HG02943 (cell line): ENCODE results near the gene NRIP3.

ENCODE experiments used
- ATAC-seq: cut with Tn5 transposase; IDR thresholded peaks from one replicate; pipeline ENCODE4 v1.9.1; 2021; ENCODE audit warnings: mild to moderate bottlenecking, low read depth, moderate library complexity; ENCODE audit not compliant: unreplicated experiment

The NRIP3 gene

GRCh38 chr11:8934742-8935488 is 68.9 kb downstream of the NRIP3 start:
- no peak for ATAC-seq

- ATAC-seq: no peak
Measured at GRCh38 chr11:8933931-8934330, 69.9 kb downstream of the NRIP3 start.

DNA sequence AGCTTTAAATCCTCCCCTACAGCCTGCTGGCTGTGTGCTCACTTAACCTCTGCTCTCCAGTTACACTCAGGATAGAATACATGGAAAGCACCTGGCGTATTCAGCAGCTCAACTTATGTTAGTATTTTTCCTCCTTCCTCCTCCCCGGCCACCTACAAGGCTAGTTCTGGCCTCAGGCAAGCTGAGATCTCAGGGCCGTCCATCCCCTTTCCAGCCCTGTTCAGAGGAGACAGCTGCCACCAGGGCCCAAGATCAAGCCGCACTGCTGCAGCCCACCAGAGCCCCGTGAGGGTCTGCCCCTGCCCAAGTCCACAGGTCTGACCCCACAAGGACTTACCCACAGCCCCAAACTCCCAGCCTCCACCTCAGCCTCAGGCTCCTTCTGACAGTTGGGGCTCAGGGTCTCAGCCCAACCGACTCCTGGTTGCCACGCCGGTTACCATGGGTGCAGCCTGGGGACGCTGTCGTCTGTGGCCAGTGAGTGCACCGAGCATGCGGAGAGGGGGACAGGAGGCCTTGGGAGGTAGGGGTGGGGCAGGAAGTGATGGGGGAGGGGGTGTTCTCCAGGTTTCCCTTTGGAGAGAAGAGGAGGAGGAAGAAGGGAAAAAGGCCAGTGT is 71.1 kb downstream of the NRIP3 start, which contains the start of gene C11orf16:
C11orf16 (minus strand) TSS at position 384 of the 617 bp plus-strand sequence. CDS start 639 bp downstream, outside the sequence.
- no peak for ATAC-seq
